ENCODE measurements around the gene TEKT1. TPM values are rescaled to one million over a fixed set of nuclear protein-coding genes. Genes with fewer than 3 reads are reported as not detected.

The TEKT1 gene
- total and polyA plus RNA-seq, 2 experiments from 2014 or later, result 0.07 TPM; not detected in 1

- Histone ChIP-seq H3K9me2 (replicated peaks; ENCODE audit: insufficient read depth) (no peaks in the 10 kb centered on the region), H4K20me1 (ENCODE audit: insufficient read depth, poor library complexity, severe bottlenecking) (no peaks in the 10 kb centered on the region), H3K4me1 (ENCODE audit: insufficient read depth) (peaks cover 11% of the 10 kb centered on the region), H2AFZ (peak overlapping the region; percentile 40), H3K9me3 (ENCODE audit: low read depth) (no peaks in the 10 kb centered on the region), H3K27ac (peak overlapping the region; percentile 89), H3K4me2 (peak overlapping the region; percentile 17), H3K27me3 (no peaks in the 10 kb centered on the region), H3K36me3 (replicated peaks; ENCODE audit: insufficient read depth, low read depth) (no peaks in the 10 kb centered on the region), H3K79me2 (no peaks in the 10 kb centered on the region), H3K4me3 (no peak overlapping the region)
- TF ChIP-seq EZH2 (IDR thresholded peaks at IDR 0.05; ENCODE audit: borderline replicate concordance) (no peak), CTCF (IDR thresholded peaks at IDR 0.05; ENCODE audit: poor library complexity) (no peak), EZH2phosphoT487 (IDR thresholded peaks at IDR 0.05; ENCODE audit: low read depth, severe bottlenecking, unreplicated experiment) (no peak)
- peak; percentile 63 for DNase-seq (ENCODE audit: low spot score)
- 64% methylated on average over 7 of the region's 7 CpGs for WGBS (ENCODE audit: low lambda C conversion rate, missing lambda C conversion rate)
Observed at GRCh38 chr17:6752068-6752909, 79.2 kb downstream of the TEKT1 start.

DNA sequence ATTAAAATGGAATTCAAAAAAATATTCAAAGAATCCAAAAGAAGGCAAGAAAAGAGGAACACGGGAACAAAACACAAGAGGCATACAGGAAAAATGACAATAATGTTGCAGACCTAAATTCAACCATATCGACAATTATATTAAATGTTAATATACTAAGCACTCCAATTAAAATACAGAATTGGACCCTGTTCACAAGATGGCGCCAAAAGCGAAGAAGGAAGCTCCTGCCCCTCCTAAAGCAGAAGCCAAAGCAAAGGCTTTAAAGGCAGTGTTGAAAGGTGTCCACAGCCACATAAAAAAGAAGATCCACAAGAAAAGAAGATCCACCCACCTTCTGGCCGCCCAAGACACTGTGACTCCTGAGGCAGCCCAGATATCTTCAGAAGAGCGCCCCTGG lies 82.0 kb downstream of the TEKT1 start:
- Histone ChIP-seq H3K79me2 (no peaks in the 10 kb centered on the region), H3K36me3 (replicated peaks; ENCODE audit: insufficient read depth, low read depth) (no peaks in the 10 kb centered on the region), H3K9me3 (ENCODE audit: low read depth) (no peaks in the 10 kb centered on the region), H3K4me1 (ENCODE audit: insufficient read depth) (peaks cover 11% of the 10 kb centered on the region), H4K20me1 (ENCODE audit: insufficient read depth, poor library complexity, severe bottlenecking) (no peaks in the 10 kb centered on the region), H3K4me3 (no peak overlapping the region), H3K9me2 (replicated peaks; ENCODE audit: insufficient read depth) (no peaks in the 10 kb centered on the region), H3K27ac (no peak overlapping the region), H3K27me3 (no peaks in the 10 kb centered on the region), H2AFZ (no peak overlapping the region), H3K4me2 (no peak overlapping the region)
- WGBS (ENCODE audit: low lambda C conversion rate, missing lambda C conversion rate), result 86% methylated on average over 6 of the region's 6 CpGs
- no peak for DNase-seq (ENCODE audit: low spot score)
- no peak for TF ChIP-seq EZH2 (IDR thresholded peaks at IDR 0.05; ENCODE audit: borderline replicate concordance)
- TF ChIP-seq CTCF (IDR thresholded peaks at IDR 0.05; ENCODE audit: poor library complexity), result peak; percentile 2

- no peak overlapping the region for H3K4me3 ChIP-seq
- H4K20me1 ChIP-seq (ENCODE audit: insufficient read depth, poor library complexity, severe bottlenecking), result no peaks in the 10 kb centered on the region
- H3K36me3 ChIP-seq (replicated peaks; ENCODE audit: insufficient read depth, low read depth), result no peaks in the 10 kb centered on the region
- no peak overlapping the region for H2AFZ ChIP-seq
- H3K9me2 ChIP-seq (replicated peaks; ENCODE audit: insufficient read depth), result no peaks in the 10 kb centered on the region
- peaks cover 11% of the 10 kb centered on the region for H3K4me1 ChIP-seq (ENCODE audit: insufficient read depth)
- TF ChIP-seq EZH2 (IDR thresholded peaks at IDR 0.05; ENCODE audit: borderline replicate concordance), result no peak
- TF ChIP-seq EZH2phosphoT487 (IDR thresholded peaks at IDR 0.05; ENCODE audit: low read depth, severe bottlenecking, unreplicated experiment), result no peak
- TF ChIP-seq CTCF (IDR thresholded peaks at IDR 0.05; ENCODE audit: poor library complexity), result no peak
- H3K79me2 ChIP-seq, result no peaks in the 10 kb centered on the region
- no peaks in the 10 kb centered on the region for H3K27me3 ChIP-seq
- no peaks in the 10 kb centered on the region for H3K9me3 ChIP-seq (ENCODE audit: low read depth)
- no peak for DNase-seq (ENCODE audit: low spot score)
- H3K27ac ChIP-seq, result no peak overlapping the region
- H3K4me2 ChIP-seq, result no peak overlapping the region
Observed at GRCh38 chr17:6748617-6749016, 82.9 kb downstream of the TEKT1 start.

Small RNA genes lying within 50 kb of the gene (small RNA-seq; reads per million reads assigned to genes)
- not detected for gene AC004706.2

Other genes starting within 250 kb of the TEKT1 start
- 10.9 and 12.0 TPM in 2 replicates for gene KIAA0753, start 191.0 kb downstream of the TEKT1 start, total RNA-seq
- 4.0 and 6.0 TPM in 2 replicates for gene KIAA0753, start 191.0 kb downstream of the TEKT1 start, polyA plus RNA-seq
- gene TXNDC17, start 190.7 kb downstream of the TEKT1 start, total RNA-seq, result 61.0 and 106 TPM in 2 replicates
- 366 and 406 TPM in 2 replicates for gene TXNDC17, start 190.7 kb downstream of the TEKT1 start, polyA plus RNA-seq
- 13.8 and 14.5 TPM in 2 replicates for gene MED31, start 180.1 kb downstream of the TEKT1 start, total RNA-seq
- 43.0 and 44.2 TPM in 2 replicates for gene MED31, start 180.1 kb downstream of the TEKT1 start, polyA plus RNA-seq
- 4.5 and 6.1 TPM in 2 replicates for gene C17orf100, start 180.0 kb downstream of the TEKT1 start, total RNA-seq
- gene C17orf100, start 180.0 kb downstream of the TEKT1 start, polyA plus RNA-seq, result 5.5 and 6.7 TPM in 2 replicates
- 15.2 and 18.5 TPM in 2 replicates for gene SLC13A5, start 118.4 kb downstream of the TEKT1 start, total RNA-seq
- gene SLC13A5, start 118.4 kb downstream of the TEKT1 start, polyA plus RNA-seq, result 7.3 and 7.5 TPM in 2 replicates
- 3.3 and 4.1 TPM in 2 replicates for gene XAF1, start 75.7 kb downstream of the TEKT1 start, total RNA-seq
- 1.2 and 1.9 TPM in 2 replicates for gene XAF1, start 75.7 kb downstream of the TEKT1 start, polyA plus RNA-seq
- gene FBXO39, start 55.5 kb downstream of the TEKT1 start, total RNA-seq, result not detected in 2 replicates
- gene FBXO39, start 55.5 kb downstream of the TEKT1 start, polyA plus RNA-seq, result 0.28 TPM in 1 of 2 replicates, not detected in the other
- gene ALOX12, start 164.3 kb upstream of the TEKT1 start, total RNA-seq, result not detected in 2 replicates
- 0.33 and 0.40 TPM in 2 replicates for gene ALOX12, start 164.3 kb upstream of the TEKT1 start, polyA plus RNA-seq
- gene RNASEK, start 180.9 kb upstream of the TEKT1 start, total RNA-seq, result 309 and 434 TPM in 2 replicates
- 889 and 995 TPM in 2 replicates for gene RNASEK, start 180.9 kb upstream of the TEKT1 start, polyA plus RNA-seq
- gene BCL6B, start 191.3 kb upstream of the TEKT1 start, total RNA-seq, result 0.53 and 1.1 TPM in 2 replicates
- 0.95 and 1.1 TPM in 2 replicates for gene BCL6B, start 191.3 kb upstream of the TEKT1 start, polyA plus RNA-seq
- gene SLC16A13, start 204.3 kb upstream of the TEKT1 start, total RNA-seq, result 6.2 TPM in 2 replicates
- 18.8 and 21.1 TPM in 2 replicates for gene SLC16A13, start 204.3 kb upstream of the TEKT1 start, polyA plus RNA-seq
- 0.93 TPM in 1 of 2 replicates, not detected in the other for gene SLC16A11, start 212.4 kb upstream of the TEKT1 start, total RNA-seq
- 2.4 and 3.6 TPM in 2 replicates for gene SLC16A11, start 212.4 kb upstream of the TEKT1 start, polyA plus RNA-seq
- 0.24 and 0.37 TPM in 2 replicates for gene CLEC10A, start 248.5 kb upstream of the TEKT1 start, total RNA-seq
- gene CLEC10A, start 248.5 kb upstream of the TEKT1 start, polyA plus RNA-seq, result 0.17 and 0.21 TPM in 2 replicates

Data from hepatocyte (in vitro differentiated cells).